DND-41 (cell line): ENCODE measurements around the gene TMEM202.

Experiments
- CTCF ChIP-seq: IDR thresholded peaks from 2 replicates; pipeline ENCODE4 v1.5.1; 2012; ENCODE audit warnings: borderline replicate concordance, low read length, moderate library complexity, mild to moderate bottlenecking; ENCODE audit not compliant: poor library complexity, severe bottlenecking; ENCODE audit errors: extremely low read depth
- EZH2 ChIP-seq: IDR thresholded peaks from 3 replicates; pipeline ENCODE4 v1.6.1; 2012; ENCODE audit warnings: borderline replicate concordance, low read depth, mild to moderate bottlenecking, moderate library complexity, low read length, inconsistent platforms; ENCODE audit not compliant: severe bottlenecking

DNA sequence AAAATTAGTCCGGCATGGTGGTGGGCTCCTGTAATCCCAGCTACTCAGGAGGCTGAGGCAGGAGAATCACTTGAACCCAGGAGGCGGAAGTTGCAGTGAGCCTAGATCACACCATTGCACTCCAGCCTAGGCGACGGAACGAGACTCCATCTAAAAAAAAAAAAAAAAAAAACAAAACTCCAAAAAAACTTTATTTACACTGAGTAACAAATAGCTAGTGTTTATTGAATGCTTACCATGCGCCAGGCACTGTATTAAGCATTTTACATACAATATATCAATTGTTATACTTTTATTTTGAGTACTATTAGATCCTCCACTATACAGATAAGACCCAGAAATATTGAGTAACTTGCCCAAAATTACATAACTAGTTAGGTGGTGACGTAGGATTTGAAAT, 58.6 kb downstream of the TMEM202 start:
- TF ChIP-seq CTCF, result no peak
- no peak for TF ChIP-seq EZH2
